ENCODE results near the gene CMTM4.

CMTM4 gene

GRCh38 chr16:66650707-66651473 lies 45.7 kb downstream of the CMTM4 start:
- TF ChIP-seq MYC (IDR thresholded peaks at IDR 0.05; ENCODE audit: low read depth, low read length) (peak; percentile 40; the same call in 1 of the 2 replicates), POLR2A (IDR thresholded peaks at IDR 0.05; ENCODE audit: extremely low read depth, insufficient read length) (no peak), CTCF (IDR thresholded peaks at IDR 0.05; ENCODE audit: low read depth, low read length) (peak; percentile 95), MAX (IDR thresholded peaks at IDR 0.05; ENCODE audit: low read depth, low read length) (peak; percentile 31; the same call in 1 of the 2 replicates)
- no peak overlapping the region for H3K4me3 ChIP-seq (ENCODE audit: low read depth, low read length)

GRCh38 chr16:66649636-66650205 lies 46.8 kb downstream of the CMTM4 start:
- no peak overlapping the region for H3K4me3 ChIP-seq (ENCODE audit: low read depth, low read length)
- no peak for TF ChIP-seq POLR2A (IDR thresholded peaks at IDR 0.05; ENCODE audit: extremely low read depth, insufficient read length)
- TF ChIP-seq MYC (IDR thresholded peaks at IDR 0.05; ENCODE audit: low read depth, low read length): no peak
- no peak for TF ChIP-seq MAX (IDR thresholded peaks at IDR 0.05; ENCODE audit: low read depth, low read length)
- TF ChIP-seq CTCF (IDR thresholded peaks at IDR 0.05; ENCODE audit: low read depth, low read length): no peak
- no peak for DNase-seq (ENCODE audit: low read depth)

More at GRCh38 chr16:66650707-66651473, 45.7 kb downstream of the CMTM4 start:
- peak; percentile 87 for DNase-seq (ENCODE audit: low read depth)

- H3K4me3 ChIP-seq (ENCODE audit: low read depth, low read length): no peak overlapping the region
- TF ChIP-seq POLR2A (IDR thresholded peaks at IDR 0.05; ENCODE audit: extremely low read depth, insufficient read length) (no peak), CTCF (IDR thresholded peaks at IDR 0.05; ENCODE audit: low read depth, low read length) (no peak), MAX (IDR thresholded peaks at IDR 0.05; ENCODE audit: low read depth, low read length) (no peak), MYC (IDR thresholded peaks at IDR 0.05; ENCODE audit: low read depth, low read length) (no peak)
- no peak for DNase-seq (ENCODE audit: low read depth)
These were observed 47.4 kb downstream of the CMTM4 start for GRCh38 chr16:66649167-66649566.

- TF ChIP-seq POLR2A (IDR thresholded peaks at IDR 0.05; ENCODE audit: extremely low read depth, insufficient read length): no peak
- no peak for TF ChIP-seq MAX (IDR thresholded peaks at IDR 0.05; ENCODE audit: low read depth, low read length)
- no peak for TF ChIP-seq CTCF (IDR thresholded peaks at IDR 0.05; ENCODE audit: low read depth, low read length)
- no peak for TF ChIP-seq MYC (IDR thresholded peaks at IDR 0.05; ENCODE audit: low read depth, low read length)
- no peak for DNase-seq (ENCODE audit: low read depth)
- H3K4me3 ChIP-seq (ENCODE audit: low read depth, low read length): no peak overlapping the region
These were observed 48.7 kb downstream of the CMTM4 start for GRCh38 chr16:66647866-66648265.

- DNase-seq (ENCODE audit: low read depth): no peak
- H3K4me3 ChIP-seq (ENCODE audit: low read depth, low read length): no peak overlapping the region
- TF ChIP-seq CTCF (IDR thresholded peaks at IDR 0.05; ENCODE audit: low read depth, low read length) (no peak), POLR2A (IDR thresholded peaks at IDR 0.05; ENCODE audit: extremely low read depth, insufficient read length) (no peak), MAX (IDR thresholded peaks at IDR 0.05; ENCODE audit: low read depth, low read length) (no peak), MYC (IDR thresholded peaks at IDR 0.05; ENCODE audit: low read depth, low read length) (no peak)
These were observed 55.2 kb downstream of the CMTM4 start for GRCh38 chr16:66641387-66641786.

All from NB4 (cell line).